Stomach (tissue), 9 donors: ENCODE results near the gene ANKLE2. TPM values are rescaled to one million over a fixed set of nuclear protein-coding genes. Genes with fewer than 3 reads are reported as not detected.

Experiments used
- DNase-seq, 2 donors: peaks; one replicate each; pipeline versions ENCODE4 v3.0.0 to v3.0.0-alpha.2; 2013 to 2019
- H3K27ac ChIP-seq, 5 donors: fragments of 200-600 bp in 4 of 5; sonication (generic) in 4 of 5; one replicate each; pipeline ENCODE4 v1.5.1; 2013 to 2019; ENCODE audit warnings: mild to moderate bottlenecking in 1 of 5, moderate library complexity in 1 of 5
- H3K27me3 ChIP-seq, 3 donors: fragments of 200-600 bp; sonication (generic); one replicate each; pipeline ENCODE4 v1.5.1; 2017 to 2019; ENCODE audit warnings: mixed run types in 1 of 3
- H3K36me3 ChIP-seq, 4 donors: fragments of 200-600 bp; sonication (generic); 1 replicate in 3 of 4; 2 replicates in 1 of 4; pipeline ENCODE4 v1.5.1; 2016 to 2019
- H3K4me1 ChIP-seq, 4 donors: fragments of 200-600 bp; sonication (generic); one replicate each; pipeline ENCODE4 v1.5.1; 2016 to 2019
- H3K4me3 ChIP-seq, 4 donors: fragments of 200-600 bp; sonication (generic) in 3 of 4; one replicate each; pipeline ENCODE4 v1.5.1; 2016 to 2019; ENCODE audit warnings: mild to moderate bottlenecking in 1 of 4
- H3K9me3 ChIP-seq, 4 donors: fragments of 200-600 bp; sonication (generic); one replicate each; pipeline ENCODE4 v1.5.1; 2016 to 2019
- EP300 ChIP-seq: sonication (generic); formaldehyde crosslinking; IDR thresholded peaks from one replicate; pipeline ENCODE4 v1.6.1; 2017; ENCODE audit warnings: antibody characterized with exemption
- POLR2A ChIP-seq, 4 donors: fragments of 450-650 bp; IDR thresholded peaks; one replicate each; pipeline ENCODE4 v1.6.1; 2016; ENCODE audit warnings: antibody characterized with exemption in 4 of 4, control low read depth in 2 of 4, mild to moderate bottlenecking in 1 of 4, moderate library complexity in 1 of 4
- POLR2AphosphoS5 ChIP-seq, 3 donors: sonication (generic); formaldehyde crosslinking; IDR thresholded peaks; one replicate each; pipeline ENCODE4 v1.6.1; 2016; ENCODE audit warnings: antibody characterized with exemption in 3 of 3
- WGBS, 5 donors: extraction: QIAGEN DNeasy Blood & Tissue Kit in 3 of 5; methylation state at CpG; one replicate each; pipeline versions ENCODE4 v1.1.5 to v1.1.7; 2013 to 2018; 5-methylcytosine and 5-hydroxymethylcytosine counted together
- intact Hi-C: fragments of 100-400 bp; cut with DNase I; formaldehyde crosslinking; loops from one replicate; pipeline ENCODE4 v1.15.1; 2023; ENCODE audit warnings: low total_unique reads
- polyA plus RNA-seq, 3 donors: library from polyadenylated mRNA; stranded (reverse); fragments of 200-250 nt; gene quantifications; one replicate each; pipeline ENCODE4 v1.2.3, GENCODE V29; 2013
- small RNA-seq, 4 donors: library from RNA; depleted of rRNA; stranded (forward); fragments of <200 nt; gene quantifications; one replicate each; pipeline ENCODE3, GENCODE V24; 2016
- total RNA-seq, 5 donors: library from RNA; depleted of rRNA; stranded (reverse); fragments of >200 nt; gene quantifications; one replicate each; pipeline versions ENCODE4 v1.1.0 to v1.2.3, GENCODE V29; 2014 to 2016
- TF ChIP-seq, protein P1 (sequence below), 7 experiments: fragments of 450-650 bp in 4 of 7; fragments of 200-600 bp in 3 of 7; sonication (generic) in 3 of 7; IDR thresholded peaks; one replicate each; pipeline ENCODE4 v1.5.1; 2016 to 2019; ENCODE audit warnings: antibody characterized with exemption in 7 of 7, control low read depth in 2 of 7, mild to moderate bottlenecking in 1 of 7
- donor health status: healthy with polysubstance abuse.
- donor health status: Bipolar disorder and iron deficiency.
- donor health status: healthy.

ANKLE2 gene
- total and polyA plus RNA-seq, 8 donors, result 8.1 to 75.9 (median 40.8) TPM

GRCh38 chr12:132685400-132685799 is 76.2 kb downstream of the ANKLE2 start:
- Histone ChIP-seq H3K4me1 (peaks cover 10 to 33% (median 28%) of the 10 kb centered on the region in 4 donors), H3K27ac (no peak overlapping the region), H3K4me3 (no peak overlapping the region), H3K36me3 (peaks cover 0 to 8% (median 5%) of the 10 kb centered on the region in 4 donors), H3K9me3 (no peaks in the 10 kb centered on the region), H3K27me3 (no peaks in the 10 kb centered on the region)
- intact Hi-C loops, result no loop called here
- DNase-seq, result no peak
- TF ChIP-seq EP300 (no peak), POLR2AphosphoS5 (IDR thresholded peaks at IDR 0.05) (no peak), POLR2A (IDR thresholded peaks at IDR 0.05) (no peak)
- TF ChIP-seq, protein P1, sequence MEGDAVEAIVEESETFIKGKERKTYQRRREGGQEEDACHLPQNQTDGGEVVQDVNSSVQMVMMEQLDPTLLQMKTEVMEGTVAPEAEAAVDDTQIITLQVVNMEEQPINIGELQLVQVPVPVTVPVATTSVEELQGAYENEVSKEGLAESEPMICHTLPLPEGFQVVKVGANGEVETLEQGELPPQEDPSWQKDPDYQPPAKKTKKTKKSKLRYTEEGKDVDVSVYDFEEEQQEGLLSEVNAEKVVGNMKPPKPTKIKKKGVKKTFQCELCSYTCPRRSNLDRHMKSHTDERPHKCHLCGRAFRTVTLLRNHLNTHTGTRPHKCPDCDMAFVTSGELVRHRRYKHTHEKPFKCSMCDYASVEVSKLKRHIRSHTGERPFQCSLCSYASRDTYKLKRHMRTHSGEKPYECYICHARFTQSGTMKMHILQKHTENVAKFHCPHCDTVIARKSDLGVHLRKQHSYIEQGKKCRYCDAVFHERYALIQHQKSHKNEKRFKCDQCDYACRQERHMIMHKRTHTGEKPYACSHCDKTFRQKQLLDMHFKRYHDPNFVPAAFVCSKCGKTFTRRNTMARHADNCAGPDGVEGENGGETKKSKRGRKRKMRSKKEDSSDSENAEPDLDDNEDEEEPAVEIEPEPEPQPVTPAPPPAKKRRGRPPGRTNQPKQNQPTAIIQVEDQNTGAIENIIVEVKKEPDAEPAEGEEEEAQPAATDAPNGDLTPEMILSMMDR (IDR thresholded peaks at IDR 0.05), result no peak
- whole genome bisulfite sequencing, 5 donors, result 67 to 82% (median 71%) methylated on average over 5 of the region's 5 CpGs

- WGBS, 5 donors, result 91 to 95% (median 94%) methylated on average over 9 of the region's 9 CpGs
- TF ChIP-seq EP300 (no peak), POLR2AphosphoS5 (IDR thresholded peaks at IDR 0.05) (no peak), POLR2A (IDR thresholded peaks at IDR 0.05) (no peak)
- TF ChIP-seq, protein P1 (IDR thresholded peaks at IDR 0.05), result no peak
- H3K9me3 ChIP-seq, result no peaks in the 10 kb centered on the region
- H3K27me3 ChIP-seq, result no peaks in the 10 kb centered on the region
- peaks cover 42 to 82% (median 73%) of the 10 kb centered on the region in 4 donors for H3K36me3 ChIP-seq
- H3K4me3 ChIP-seq, result no peak overlapping the region
- intact Hi-C loops, result no loop called here
- H3K4me1 ChIP-seq, result no peaks in the 10 kb centered on the region
- no peak overlapping the region for H3K27ac ChIP-seq
- no peak for DNase-seq
These were observed 84.1 kb downstream of the ANKLE2 start for GRCh38 chr12:132677492-132677891.

GRCh38 chr12:132675757-132676432 is 85.7 kb downstream of the ANKLE2 start:
- Histone ChIP-seq H3K9me3 (no peaks in the 10 kb centered on the region), H3K36me3 (peaks cover 49 to 97% (median 88%) of the 10 kb centered on the region in 4 donors), H3K27me3 (no peaks in the 10 kb centered on the region), H3K4me3 (no peak overlapping the region), H3K27ac (no peak overlapping the region), H3K4me1 (no peaks in the 10 kb centered on the region)
- 84 to 97% (median 89%) methylated on average over 14 of the region's 14 CpGs for WGBS, 5 donors
- no peak for DNase-seq
- intact Hi-C loops, result no loop called here
- TF ChIP-seq POLR2A (IDR thresholded peaks at IDR 0.05), result no peak
- TF ChIP-seq POLR2AphosphoS5 (IDR thresholded peaks at IDR 0.05), result no peak
- TF ChIP-seq, protein P1 (IDR thresholded peaks at IDR 0.05), result no peak
- no peak for TF ChIP-seq EP300

Small RNAs within 50 kb of the gene (small RNA-seq; reads per million reads assigned to genes)
- 0 reads per million in 4 donors for gene RNA5SP379

Other genes with a start within 250 kb of the ANKLE2 start
- not detected for gene LRCOL1, start 151.2 kb downstream of the ANKLE2 start, total RNA-seq
- gene LRCOL1, start 151.2 kb downstream of the ANKLE2 start, polyA plus RNA-seq, result under 1 TPM in 1 of 3 donors, not detected in 2; 0.60 TPM
- gene P2RX2, start 143.1 kb downstream of the ANKLE2 start, total RNA-seq, result not detected
- under 1 TPM in 2 of 3 donors, not detected in 1; 0.19 to 0.78 TPM for gene P2RX2, start 143.1 kb downstream of the ANKLE2 start, polyA plus RNA-seq
- gene POLE, start 74.5 kb downstream of the ANKLE2 start, total RNA-seq, result 100 to 1,000 TPM in 1 of 5 donors, 10 to 100 TPM in 4; 40.8 to 144 (median 72.2) TPM
- gene POLE, start 74.5 kb downstream of the ANKLE2 start, polyA plus RNA-seq, result 10 to 100 TPM; 12.7 to 27.9 (median 13.8) TPM
- gene PXMP2, start 74.2 kb downstream of the ANKLE2 start, total RNA-seq, result 100 to 1,000 TPM in 2 of 5 donors, 10 to 100 TPM in 3; 29.9 to 274 (median 89.7) TPM
- gene PXMP2, start 74.2 kb downstream of the ANKLE2 start, polyA plus RNA-seq, result 10 to 100 TPM; 40.7 to 97.3 (median 90.5) TPM
- 10 to 100 TPM in 3 of 5 donors, 1 to 10 TPM in 2; 1.8 to 49.8 (median 16.8) TPM for gene PGAM5, start 51.0 kb downstream of the ANKLE2 start, total RNA-seq
- 10 to 100 TPM; 13.0 to 17.6 (median 14.1) TPM for gene PGAM5, start 51.0 kb downstream of the ANKLE2 start, polyA plus RNA-seq
- gene GOLGA3, start 67.0 kb upstream of the ANKLE2 start, total RNA-seq, result 100 to 1,000 TPM in 2 of 5 donors, 10 to 100 TPM in 3; 53.7 to 204 (median 75.5) TPM
- gene GOLGA3, start 67.0 kb upstream of the ANKLE2 start, polyA plus RNA-seq, result 10 to 100 TPM in 2 of 3 donors, 1 to 10 TPM in 1; 8.8 to 29.2 (median 17.9) TPM
- 100 to 1,000 TPM in 1 of 5 donors, 10 to 100 TPM in 4; 48.7 to 107 (median 73.3) TPM for gene CHFR, start 125.8 kb upstream of the ANKLE2 start, total RNA-seq
- gene CHFR, start 125.8 kb upstream of the ANKLE2 start, polyA plus RNA-seq, result 10 to 100 TPM; 14.7 to 20.8 (median 15.4) TPM
- gene ZNF605, start 194.5 kb upstream of the ANKLE2 start, total RNA-seq, result 10 to 100 TPM in 2 of 5 donors, 1 to 10 TPM in 2, under 1 TPM in 1; 0.58 to 16.9 (median 8.2) TPM
- 1 to 10 TPM in 2 of 3 donors, under 1 TPM in 1; 0.92 to 2.5 (median 2.2) TPM for gene ZNF605, start 194.5 kb upstream of the ANKLE2 start, polyA plus RNA-seq
- 10 to 100 TPM in 1 of 5 donors, 1 to 10 TPM in 4; 1.8 to 30.3 (median 4.5) TPM for gene ZNF26, start 224.5 kb upstream of the ANKLE2 start, total RNA-seq
- gene ZNF26, start 224.5 kb upstream of the ANKLE2 start, polyA plus RNA-seq, result 1 to 10 TPM; 1.2 to 3.0 (median 2.1) TPM